ENCODE measurements around the gene MYH9.
A peak's percentile ranks its signal among the peaks of the same experiment; 100 is the strongest.

MYH9 gene

DNA sequence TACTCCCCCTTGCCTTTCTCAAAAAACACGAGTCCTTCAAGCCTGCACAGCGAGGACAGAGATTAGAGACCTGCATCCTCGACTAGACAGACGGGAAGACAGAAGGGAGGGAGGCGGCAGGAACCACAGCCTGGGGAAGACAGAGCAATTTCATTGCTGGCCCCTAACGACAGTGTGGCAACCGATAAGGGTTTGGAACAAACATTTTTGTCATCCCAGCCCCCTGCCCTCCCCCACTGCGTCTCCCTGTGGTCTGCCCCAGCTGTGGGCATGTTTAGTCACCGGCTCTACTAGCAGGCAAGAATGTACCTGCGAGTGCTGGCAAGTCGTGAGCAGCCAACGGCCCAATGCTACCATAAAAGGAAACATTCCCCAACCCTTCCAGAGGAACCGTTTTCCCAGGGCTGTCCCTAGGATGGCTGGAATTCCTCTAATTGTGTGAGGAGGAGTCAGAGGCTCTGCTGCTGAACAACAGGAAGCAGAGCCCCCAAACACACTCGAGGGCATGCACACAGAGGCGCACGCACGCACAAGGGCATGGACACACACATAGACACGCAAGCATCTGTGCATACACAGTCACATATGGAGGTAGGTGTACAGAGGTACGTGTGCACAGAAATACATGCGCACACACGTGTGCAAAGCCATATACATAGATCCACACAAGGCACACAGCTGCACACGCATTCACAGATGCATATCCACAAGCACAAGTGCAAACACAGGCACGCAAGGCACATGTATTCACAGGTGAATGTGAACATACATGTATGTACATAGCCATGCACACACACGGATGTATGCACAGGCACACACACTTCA, 58.3 kb downstream of the MYH9 start:
- peak; percentile 61 for DNase-seq

DNA sequence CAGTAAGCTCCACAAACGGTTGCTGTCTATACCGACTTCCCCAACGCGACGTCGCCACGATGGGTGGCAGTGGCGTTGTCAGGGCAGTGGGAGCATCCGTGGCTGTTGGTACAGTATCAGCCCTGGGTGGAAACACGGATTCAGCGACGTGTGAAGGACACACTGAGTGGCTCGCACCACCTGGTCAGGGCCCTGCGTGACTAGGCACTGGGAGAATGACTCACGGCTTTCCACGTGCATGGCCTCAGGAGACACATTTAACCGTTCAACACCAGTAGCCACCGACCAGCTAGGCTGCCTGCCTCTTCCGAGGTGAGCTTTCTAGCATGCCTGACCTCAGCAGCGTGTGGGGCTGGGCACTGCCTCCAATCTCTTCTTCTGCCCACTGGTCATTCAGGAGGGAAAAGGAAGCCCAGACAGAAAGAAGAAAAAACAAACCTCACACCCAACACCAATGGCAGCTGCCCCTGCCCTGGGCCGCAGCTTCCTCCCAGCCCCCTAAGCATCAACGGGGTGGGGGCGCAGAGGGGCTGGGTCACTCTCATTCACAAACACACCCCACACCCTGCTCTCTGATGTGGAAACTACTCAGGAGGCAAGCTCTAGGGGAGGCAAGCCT, 59.0 kb downstream of the MYH9 start:
- peak; percentile 55 for DNase-seq

DNA sequence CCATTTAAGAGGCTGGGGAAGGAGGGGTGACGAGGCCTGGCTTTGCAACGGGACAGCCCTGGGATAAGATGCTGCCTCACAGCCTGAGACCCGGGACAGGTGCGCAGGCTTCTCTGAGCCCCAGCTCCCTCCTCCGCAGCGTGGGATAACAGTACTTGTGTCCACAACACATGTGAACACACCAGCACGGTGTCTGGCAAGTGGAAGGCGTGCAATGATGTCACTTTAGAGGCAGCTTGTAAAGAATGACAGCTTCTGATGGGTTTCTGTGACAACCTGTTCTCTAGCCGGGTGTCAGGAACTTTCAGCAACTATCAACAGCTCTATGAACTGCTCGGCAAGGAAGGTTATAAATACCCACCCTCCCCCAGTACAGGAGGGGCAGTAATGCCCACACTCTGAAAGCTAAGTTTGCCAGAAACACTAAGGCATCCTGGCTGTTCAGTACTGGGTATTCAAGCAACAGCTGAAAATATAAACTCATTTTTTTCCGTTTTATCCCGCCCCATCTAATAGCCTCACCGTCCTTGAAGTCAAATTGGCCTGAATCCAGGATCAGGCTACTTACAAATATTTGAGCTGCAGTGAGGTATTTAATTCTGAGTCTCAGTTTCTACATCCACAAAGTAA, 59.7 kb downstream of the MYH9 start:
- DNase-seq: peak; percentile 38

DNA sequence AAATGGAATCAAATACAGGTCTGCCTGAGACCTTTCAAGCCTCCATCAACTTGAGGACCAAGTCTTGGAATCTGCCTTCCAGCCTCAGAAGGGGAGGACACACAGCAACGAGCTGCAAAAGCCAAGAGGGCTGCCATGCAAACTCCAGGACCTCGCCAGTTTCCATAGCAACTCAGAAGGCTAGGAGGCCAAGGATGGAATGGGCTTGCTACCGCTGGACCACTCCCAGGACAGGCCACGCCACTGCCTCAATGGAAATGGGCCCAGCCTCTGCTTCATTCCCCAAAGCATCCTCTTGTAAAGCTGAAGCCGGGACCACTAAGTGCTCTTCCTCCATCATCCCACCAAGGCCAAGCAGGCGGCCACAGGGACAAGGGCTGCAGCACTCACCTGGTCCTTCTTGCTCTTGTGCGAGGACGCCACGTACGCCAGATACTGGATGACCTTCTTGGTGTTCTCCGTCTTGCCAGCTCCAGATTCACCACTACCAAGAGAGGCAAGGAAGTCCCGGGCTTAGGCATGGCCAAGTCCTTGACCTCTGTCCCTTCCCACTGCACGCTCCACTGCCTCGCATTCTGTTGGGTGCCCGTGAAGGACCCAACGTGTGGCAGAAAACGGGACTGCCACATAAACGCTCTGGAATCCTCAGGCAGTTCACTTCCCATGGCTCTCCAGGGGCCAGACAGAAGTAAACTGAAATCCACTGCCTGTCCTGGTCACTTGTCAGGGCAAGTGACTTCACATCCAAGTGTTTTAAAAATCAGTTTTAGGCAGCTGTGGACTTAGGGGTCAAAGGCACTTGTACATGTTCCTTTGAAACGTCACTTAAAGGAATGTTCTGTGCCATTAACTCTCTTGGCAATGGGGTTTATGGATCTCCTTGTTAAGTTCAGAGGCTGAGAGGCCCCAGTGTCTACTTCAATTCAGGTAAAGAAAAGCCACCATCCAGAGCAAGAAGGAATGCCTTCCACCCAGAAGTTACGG, 61.3 kb downstream of the MYH9 start:
- DNase-seq: peak; percentile 28

DNA sequence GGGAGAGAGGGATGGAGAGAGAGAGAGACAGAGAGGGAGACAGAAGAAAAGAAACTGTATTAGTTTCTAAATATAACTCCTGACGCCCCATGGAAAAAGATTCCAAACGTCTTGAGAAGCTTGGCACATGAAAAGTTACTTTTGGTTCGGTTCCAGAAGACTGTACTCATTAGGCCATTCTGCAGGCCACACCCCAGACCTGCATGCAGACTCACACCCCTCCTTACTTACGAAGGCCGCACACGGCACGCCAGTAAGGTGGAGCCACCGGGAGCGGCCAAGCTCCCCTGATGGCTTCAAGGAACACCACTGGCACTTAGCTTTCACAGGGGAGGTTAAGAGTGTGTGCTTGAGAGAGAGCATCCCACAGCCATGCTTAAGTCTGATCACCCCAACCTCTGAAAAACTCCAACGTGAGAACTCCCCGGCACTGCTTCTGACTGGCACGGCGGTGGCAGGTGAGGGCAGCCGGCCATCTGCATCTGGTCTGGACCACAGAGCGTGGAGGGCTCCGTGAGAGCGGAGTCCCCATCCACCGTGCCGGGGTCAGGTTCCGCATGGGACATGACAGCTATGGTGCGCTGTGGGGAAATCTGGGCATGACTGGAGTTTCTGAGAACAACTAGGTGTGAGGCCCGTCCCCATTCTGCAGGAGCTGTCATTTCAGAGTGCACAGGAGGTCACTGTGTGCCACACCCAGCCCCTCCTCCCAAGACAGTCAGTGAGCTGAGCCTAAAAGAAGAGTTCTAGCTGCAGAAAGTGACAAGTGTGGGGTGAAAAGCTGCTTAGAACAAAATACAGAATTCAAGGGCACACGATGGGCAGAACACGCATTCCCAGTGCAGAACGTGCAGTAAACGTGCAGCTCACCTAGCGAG, 62.4 kb downstream of the MYH9 start:
- DNase-seq: peak; percentile 72

DNA sequence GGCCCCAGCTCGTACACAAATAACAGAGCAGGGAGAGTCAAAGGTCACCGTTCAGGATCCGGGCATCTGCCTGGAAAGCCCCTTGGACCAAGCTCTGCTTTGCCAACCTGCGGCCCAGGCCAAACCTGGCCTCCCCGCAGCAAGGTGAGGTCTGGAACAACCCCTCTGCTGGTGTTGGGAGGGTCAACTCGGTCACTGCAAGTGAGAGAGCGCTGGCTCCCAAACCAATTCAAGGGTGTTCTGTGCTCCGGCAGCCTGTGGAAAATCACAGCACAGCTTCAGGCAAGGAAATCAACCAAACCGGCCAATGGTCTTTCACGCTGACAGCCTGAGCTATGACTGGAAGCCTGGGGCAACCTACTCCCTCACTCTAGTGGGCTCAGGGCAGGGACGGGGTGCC, 63.4 kb downstream of the MYH9 start:
- peak; percentile 40 for DNase-seq

DNA sequence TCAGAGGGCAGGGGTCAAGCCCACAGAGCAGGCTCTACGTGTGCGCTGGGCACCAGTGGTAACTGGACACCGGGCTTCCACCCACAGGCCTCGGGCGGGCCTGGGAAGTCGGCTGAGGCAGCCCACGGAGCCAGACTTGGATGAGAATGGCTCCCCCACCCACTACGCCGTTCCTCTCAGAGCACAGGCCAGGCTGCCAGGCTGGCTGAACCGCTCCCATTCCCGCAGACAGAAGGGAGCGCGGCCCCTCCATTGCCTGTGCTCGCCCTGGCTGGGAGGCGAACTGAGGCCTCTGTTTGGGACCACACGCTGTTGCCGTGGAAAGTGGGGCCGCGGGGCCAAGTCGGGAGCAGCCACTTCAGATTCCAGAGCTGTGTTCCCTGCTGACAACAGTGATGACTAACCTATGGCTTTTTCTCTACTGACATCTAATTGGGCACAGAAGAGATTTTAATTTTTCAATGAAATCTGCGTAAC, 63.9 kb downstream of the MYH9 start:
- peak; percentile 88 for DNase-seq

DNA sequence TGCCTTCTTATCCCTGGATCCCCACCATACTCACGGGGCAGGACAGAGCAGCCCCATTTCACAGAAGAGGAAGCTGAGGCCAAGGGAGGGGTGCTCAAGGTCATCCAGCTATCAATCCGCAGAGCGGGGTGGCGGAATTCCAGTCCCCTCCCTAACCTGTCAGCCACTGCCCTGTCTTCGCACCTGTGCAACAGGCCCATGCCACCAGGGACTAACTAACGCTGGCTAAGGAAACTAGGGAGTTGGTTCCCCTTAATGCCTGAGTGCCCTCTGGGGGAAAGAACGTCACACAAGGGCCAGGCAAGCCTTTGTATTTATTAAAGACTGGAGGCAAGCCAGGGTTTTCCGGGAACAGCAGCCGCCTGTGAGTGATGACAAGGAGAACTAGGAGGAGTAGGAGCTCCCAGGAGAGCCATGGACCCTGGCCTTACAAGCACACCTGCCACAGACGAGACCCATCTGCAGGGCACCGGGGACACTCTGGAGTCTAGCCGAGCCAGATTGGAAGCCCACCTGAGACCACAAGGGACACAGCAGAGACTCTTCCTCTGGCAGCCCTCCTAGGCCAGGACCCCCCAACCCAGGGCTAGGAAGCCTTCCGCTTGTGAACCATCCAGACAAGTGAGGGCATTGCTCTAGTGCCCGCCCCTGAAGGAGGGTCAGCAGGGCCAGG, 64.4 kb downstream of the MYH9 start:
- DNase-seq: peak; percentile 55

DNA sequence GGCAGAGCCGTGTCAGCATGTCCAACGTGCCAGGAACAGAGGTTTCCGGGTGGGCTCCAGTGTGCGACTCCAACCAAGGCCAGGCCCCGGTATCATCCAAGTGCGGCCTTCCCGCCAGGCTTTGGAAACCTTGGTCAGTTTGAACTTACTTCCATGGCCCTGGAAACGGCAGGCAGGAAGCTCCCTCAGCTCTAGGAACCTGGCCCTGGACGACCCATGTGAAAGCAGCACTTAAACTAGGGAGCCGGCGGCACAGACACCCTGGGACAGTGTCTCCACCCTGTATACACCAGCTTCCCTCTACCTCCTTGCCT, 65.2 kb downstream of the MYH9 start:
- no peak for DNase-seq

DNA sequence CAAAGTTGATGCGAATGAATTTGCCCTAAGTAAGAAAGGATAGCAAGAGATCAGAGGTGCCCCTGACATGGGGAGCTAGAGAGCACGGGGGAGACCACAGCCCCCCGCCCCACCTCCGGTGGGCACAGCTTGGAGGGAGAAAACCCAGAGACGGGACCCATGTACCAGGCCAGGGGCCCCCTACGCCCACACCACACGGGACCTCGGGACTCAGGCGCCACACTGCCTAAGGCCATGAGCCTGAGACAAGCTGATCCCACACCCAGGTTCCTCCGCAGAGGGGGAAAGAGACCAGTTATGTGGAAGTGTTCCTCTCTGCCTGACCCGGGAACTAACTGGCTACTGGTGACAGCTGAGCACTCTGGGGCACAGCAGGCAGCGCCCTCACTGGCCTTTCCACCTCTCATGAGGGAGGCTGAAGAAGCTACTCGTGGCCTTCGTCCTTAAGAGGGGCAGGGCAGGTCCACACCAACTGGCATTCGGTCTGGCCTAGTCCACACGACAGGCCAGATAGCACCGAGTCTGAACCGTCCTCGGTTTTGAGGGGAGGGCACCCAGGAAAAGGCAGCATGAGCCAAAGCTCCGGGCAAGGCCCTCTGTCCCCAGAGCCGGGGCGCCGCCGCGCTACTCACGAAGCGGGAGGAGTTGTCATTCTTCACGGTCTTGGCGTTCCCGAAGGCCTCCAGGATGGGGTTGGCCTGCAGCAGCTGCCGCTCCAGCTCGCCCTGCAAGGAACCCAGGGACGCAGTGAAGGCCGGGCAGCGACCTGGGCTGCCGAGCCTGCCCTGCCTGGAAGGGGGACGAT, 65.8 kb downstream of the MYH9 start:
- no peak for DNase-seq

DNA sequence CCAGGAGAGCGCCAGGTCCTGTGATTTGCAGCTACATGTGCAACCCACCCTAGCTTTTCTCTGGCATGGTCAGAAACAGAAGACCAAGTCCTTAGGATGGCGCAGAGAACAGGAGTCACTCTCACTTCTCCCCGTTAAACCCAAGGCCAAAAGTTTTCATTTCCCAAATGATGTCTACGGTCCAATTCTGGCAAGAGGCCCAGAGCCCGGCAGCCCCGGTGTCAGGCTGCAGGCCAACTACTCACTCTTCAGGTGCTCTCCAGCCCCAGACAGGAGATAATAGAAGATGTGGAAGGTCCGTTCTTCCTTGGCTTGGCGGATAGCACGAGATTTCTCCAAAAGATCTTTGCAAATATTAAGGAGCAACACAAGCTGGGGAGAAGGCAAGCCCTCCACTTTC, 67.2 kb downstream of the MYH9 start:
- no peak for DNase-seq

DNA sequence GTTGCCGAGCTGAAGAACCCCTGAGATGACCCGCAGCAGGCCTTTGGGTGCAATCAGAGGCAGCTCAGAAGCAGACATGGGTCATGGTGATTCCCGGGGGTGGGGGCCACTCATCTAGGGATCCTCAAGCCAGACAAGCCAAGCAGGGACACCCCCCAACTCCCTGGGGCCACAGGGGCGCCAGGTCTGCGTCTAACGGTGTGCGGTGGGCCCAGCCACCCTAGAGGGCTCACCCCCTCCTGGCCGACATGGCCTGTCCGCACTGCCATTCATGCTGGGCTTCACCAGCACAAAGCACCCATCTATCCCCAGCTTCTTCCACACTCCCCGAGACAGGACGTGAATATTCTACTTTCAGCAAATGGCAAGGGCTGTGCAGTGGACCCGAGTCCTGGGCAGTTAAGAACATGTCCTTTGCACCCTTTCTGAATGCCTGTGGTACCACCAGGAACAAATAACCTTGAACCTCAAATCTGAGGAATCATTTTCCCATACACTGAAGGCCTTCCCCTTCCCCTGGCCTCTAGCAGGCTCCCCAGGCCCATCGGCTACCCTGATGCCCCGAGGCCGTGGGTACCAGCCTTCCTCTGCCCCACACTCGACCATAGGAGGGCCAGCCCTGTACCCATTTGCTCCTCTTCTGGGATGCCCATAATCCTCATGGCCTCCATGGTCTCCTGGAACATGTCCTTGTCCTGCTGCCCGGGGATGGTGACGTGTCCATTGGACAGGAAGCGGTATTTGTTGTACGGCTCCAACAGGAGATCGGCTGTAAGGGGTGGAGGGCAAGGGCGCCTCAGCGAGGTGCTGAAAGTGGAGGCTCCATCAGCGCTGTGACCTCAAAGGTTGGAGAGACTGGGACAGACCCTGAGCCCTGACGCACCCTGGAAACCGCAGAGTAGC, 67.9 kb downstream of the MYH9 start:
- DNase-seq: no peak

DNA sequence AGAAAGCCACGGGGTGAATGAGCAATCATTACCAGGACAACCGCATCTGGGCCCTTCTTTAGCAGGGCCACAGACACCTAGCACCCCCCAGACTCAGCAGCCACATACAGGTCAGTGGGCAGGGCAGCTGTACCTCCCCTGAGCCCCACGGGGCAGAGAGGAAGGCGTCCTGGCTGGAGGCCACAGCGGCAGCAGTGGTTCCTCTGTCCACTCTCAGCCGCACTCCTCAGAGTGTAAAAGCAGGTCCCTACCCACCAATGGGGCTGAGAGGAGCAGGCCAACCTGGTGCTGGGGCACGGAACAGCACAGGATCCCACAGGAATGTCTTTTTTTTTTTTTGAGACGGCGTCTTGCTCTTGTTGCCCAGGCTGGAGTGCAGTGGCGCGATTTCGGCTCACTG, 69.3 kb downstream of the MYH9 start:
- DNase-seq: no peak

DNA sequence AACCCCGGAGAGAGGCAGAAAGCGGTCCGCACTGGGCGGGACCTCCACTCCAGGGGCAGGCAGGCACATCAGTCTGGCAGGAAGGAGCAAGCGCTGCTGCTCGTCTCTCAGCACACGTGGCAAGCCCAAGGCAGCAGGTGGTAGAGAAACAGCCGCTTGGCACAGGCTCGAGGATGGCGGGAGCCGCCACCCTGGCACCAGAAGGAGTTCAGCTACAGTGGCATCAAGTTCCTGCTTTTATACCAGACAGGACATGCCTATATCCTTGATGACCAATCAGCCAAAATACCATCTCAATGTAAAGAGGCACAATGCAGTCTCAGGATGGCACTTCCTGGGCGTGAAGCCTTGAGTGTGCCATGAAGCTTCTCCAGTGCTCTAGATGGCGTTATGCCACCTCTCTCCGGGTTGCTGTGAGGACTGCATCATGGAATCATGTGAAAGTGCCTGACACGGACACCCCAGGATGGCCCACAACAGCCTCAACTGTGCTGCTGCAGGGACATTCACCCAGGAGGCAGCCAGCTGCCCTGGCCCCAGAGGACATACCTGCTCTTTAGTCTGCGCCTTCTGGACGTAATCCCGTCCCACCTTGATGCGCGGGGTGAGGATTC, 70.0 kb downstream of the MYH9 start:
- DNase-seq: no peak

DNA sequence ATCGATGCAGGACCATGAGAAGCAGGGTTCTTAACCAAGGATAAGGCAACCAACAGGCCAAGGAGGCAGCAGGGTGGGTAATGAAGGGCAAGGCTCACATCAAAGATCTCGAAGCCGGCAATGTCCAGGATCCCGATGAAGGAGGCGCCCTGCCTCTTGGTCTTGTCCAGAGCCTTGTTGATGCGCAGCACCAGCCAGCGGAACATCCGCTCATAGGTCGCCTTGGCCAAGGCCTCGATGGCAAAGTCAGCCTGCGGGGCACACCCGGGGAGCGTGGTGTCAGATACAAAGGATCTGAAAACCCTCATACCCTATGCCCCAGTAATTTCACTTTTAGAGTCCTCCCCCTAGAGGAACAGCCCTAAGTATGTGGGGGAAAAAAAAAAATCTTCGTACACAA, 71.3 kb downstream of the MYH9 start:
- DNase-seq: no peak

DNA sequence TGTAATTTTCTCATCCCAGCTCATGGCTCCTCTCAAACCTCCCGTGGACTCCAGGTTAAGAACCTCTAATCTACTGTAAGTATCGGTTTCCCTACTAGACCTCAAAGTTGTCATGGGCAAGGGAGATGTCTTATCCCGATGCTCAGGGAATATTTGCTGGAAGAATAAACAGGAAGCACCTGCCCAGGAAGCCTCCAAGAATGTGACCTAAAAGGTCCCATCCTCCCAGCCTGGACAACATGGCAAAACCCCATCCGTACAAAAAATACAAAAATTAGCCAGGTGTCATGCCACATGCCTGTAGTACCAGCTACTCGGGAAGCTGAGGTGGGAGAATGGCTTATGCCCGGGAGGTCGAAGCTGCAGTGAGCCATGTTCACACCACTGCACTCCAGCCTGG, 72.4 kb downstream of the MYH9 start:
- DNase-seq: no peak

DNA sequence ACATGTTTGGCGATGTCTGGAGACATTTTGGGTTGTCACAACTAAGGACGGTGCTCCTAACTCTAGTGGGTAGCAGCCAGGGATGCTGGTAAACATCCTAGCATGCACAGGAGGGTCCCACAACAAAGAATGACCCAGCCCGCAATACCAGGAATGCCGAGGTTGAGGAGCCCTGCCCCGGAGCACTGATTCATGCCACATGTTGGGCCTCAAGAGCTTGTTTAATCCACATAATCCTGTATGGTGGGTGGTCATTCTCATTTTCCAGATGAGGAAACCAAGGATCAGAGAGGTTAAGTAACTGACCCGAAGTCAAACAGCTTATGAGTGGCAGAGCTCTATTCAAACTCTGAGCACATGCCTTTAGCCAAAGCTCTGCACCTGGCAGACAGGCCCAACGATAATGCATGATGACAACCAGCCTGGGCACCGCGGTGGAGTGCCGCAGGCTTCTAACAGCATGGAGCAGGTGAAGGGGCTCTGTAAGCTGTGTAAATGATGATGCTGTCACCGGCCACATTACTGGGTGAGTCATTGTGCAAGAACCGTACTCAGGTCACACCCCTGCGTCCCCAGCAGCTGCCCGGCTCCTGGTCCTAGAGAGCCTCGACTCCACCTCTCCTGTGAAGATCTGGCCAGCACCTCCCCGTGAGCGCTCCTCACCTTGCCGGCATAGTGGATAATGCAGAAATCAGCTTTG, 76.2 kb downstream of the MYH9 start:
- DNase-seq: no peak

DNA sequence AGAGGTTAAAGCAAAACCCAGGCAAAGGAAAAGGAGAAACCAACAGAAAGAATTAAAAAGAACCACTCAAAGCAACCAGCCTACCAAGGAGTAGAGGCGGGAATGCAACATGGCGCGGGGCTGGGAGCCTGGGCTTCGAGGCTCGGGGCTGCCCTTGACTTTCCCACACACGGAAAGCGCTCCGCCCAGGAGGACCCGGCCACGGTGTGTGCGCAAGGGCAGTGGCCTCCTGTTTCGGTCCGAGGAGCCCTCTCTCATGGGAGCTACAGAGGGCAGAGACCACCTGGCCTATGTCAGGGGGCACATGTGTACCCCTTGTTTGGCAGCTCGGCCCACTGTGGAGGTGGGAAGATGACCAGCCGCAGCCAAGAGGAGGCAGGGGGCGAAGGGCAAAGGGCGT, 78.9 kb downstream of the MYH9 start:
- no peak for DNase-seq

All from right hindlimb (tissue), 1 donor.